SK-N-SH (cell line): Measurements from ENCODE around the gene PRDX5. TPM values are rescaled to one million over a fixed set of nuclear protein-coding genes. Genes with fewer than 3 reads are reported as not detected.

Experiments used
- CTCF ChIA-PET: fragments of 300-600, 350-600 bp; formaldehyde crosslinking; extraction: SDS; loops from one replicate; lab custom pipeline; 2021; lab: Yijun Ruan, JAX
- POLR2A ChIA-PET: fragments of 350-600 bp; sonication (Branson Sonifier 250); formaldehyde crosslinking; extraction: SDS; loops from one replicate; lab custom pipeline; 2020; ENCODE audit warnings: antibody characterized with exemption, inconsistent platforms; lab: Yijun Ruan, JAX
- DNase-seq: peaks from one replicate; pipeline ENCODE4 v3.0.0; 2012
- H2AFZ ChIP-seq: fragments of 200-600 bp; sonication (generic); 2 replicates; pipeline ENCODE4 v1.8.1; 2016; ENCODE audit warnings: antibody characterized with exemption, mild to moderate bottlenecking, low read depth
- H3F3A ChIP-seq: fragments of 200-600 bp; sonication (generic); replicated peaks from 2 replicates; pipeline ENCODE3; 2016; ENCODE audit warnings: antibody characterized with exemption, mild to moderate bottlenecking; ENCODE audit not compliant: insufficient read depth
- H3K27ac ChIP-seq, 2 experiments: fragments of 200-500 bp in 1 of 2; fragments of 200-600 bp in 1 of 2; sonication (Bioruptor generic) in 1 of 2; sonication (generic), shearing (Covaris generic) in 1 of 2; 2 replicates each; pipeline versions ENCODE4 v1.5.1 to v1.6.1; 2014 to 2016; ENCODE audit warnings: low read depth in 2 of 2, inconsistent platforms in 1 of 2, low read length in 1 of 2, mild to moderate bottlenecking in 1 of 2, mixed read lengths in 1 of 2
- H3K27me3 ChIP-seq: fragments of 200-600 bp; sonication (generic), shearing (Covaris generic); 2 replicates; pipeline ENCODE4 v1.6.1; 2016; ENCODE audit warnings: mixed run types; ENCODE audit not compliant: insufficient read depth
- H3K36me3 ChIP-seq, 2 experiments: fragments of 200-500 bp in 1 of 2; fragments of 200-600 bp in 1 of 2; sonication (Bioruptor generic) in 1 of 2; sonication (generic) in 1 of 2; replicated peaks in 1 of 2; 2 replicates each; pipeline versions ENCODE3 to v1.5.1; 2014 to 2016; ENCODE audit warnings: low read length in 1 of 2, mild to moderate bottlenecking in 1 of 2; ENCODE audit not compliant: insufficient read depth in 2 of 2, control insufficient read depth in 1 of 2
- H3K4me1 ChIP-seq, 2 experiments: fragments of 200-500 bp in 1 of 2; fragments of 200-600 bp in 1 of 2; sonication (Bioruptor generic) in 1 of 2; sonication (generic), shearing (Covaris generic) in 1 of 2; 2 replicates each; pipeline versions ENCODE4 v1.5.1 to v1.6.1; 2014 to 2016; ENCODE audit warnings: low read depth in 1 of 2, low read length in 1 of 2, mixed run types in 1 of 2; ENCODE audit not compliant: insufficient read depth in 2 of 2, control insufficient read depth in 1 of 2
- H3K4me2 ChIP-seq: fragments of 200-600 bp; sonication (generic), shearing (Covaris generic); 2 replicates; pipeline ENCODE4 v1.6.1; 2017; ENCODE audit warnings: mixed run types
- H3K4me3 ChIP-seq, 2 experiments: fragments of 200-500 bp in 1 of 2; fragments of 200-600 bp in 1 of 2; sonication (Bioruptor generic) in 1 of 2; sonication (generic), shearing (Covaris generic) in 1 of 2; 2 replicates each; pipeline versions ENCODE4 v1.5.1 to v1.8.1; 2014 to 2016; ENCODE audit warnings: low read depth in 2 of 2, inconsistent platforms in 1 of 2, low read length in 1 of 2, mild to moderate bottlenecking in 1 of 2, mixed read lengths in 1 of 2, moderate library complexity in 1 of 2
- H3K79me2 ChIP-seq: fragments of 200-600 bp; sonication (generic); 2 replicates; pipeline ENCODE4 v1.8.1; 2017; ENCODE audit warnings: mild to moderate bottlenecking; ENCODE audit not compliant: insufficient read depth
- H3K9ac ChIP-seq: fragments of 200-600 bp; sonication (generic); 2 replicates; pipeline ENCODE4 v1.6.1; 2017; ENCODE audit warnings: mixed run types
- H3K9me2 ChIP-seq: fragments of 200-600 bp; sonication (generic); 2 replicates; pipeline ENCODE4 v1.6.1; 2017; ENCODE audit warnings: mixed run types
- H3K9me3 ChIP-seq: fragments of 200-600 bp; sonication (generic); 2 replicates; pipeline ENCODE4 v1.6.1; 2017; ENCODE audit warnings: mixed run types, mild to moderate bottlenecking, moderate library complexity
- H4K20me1 ChIP-seq: fragments of 200-600 bp; sonication (generic); 2 replicates; pipeline ENCODE4 v1.6.1; 2017; ENCODE audit warnings: mild to moderate bottlenecking, mixed run types; ENCODE audit not compliant: insufficient read depth
- CTCF ChIP-seq: fragments of 200-600 bp; sonication (generic); IDR thresholded peaks from 2 replicates; pipeline ENCODE4 v1.6.1; 2017; ENCODE audit warnings: antibody characterized with exemption, mild to moderate bottlenecking, moderate library complexity
- EP300 ChIP-seq, 2 experiments: IDR thresholded peaks; 2 replicates each; pipeline versions ENCODE4 v1.4.0 to v1.6.1; 2012; ENCODE audit warnings: borderline replicate concordance in 1 of 2, low read depth in 1 of 2, low read length in 1 of 2
- EZH2phosphoT487 ChIP-seq: fragments of 200-600 bp; sonication (generic); IDR thresholded peaks from 2 replicates; pipeline ENCODE4 v1.6.1; 2017; ENCODE audit warnings: low read depth, mixed run types, mild to moderate bottlenecking, antibody characterized with exemption, moderate library complexity, borderline replicate concordance
- FOXJ3 ChIP-seq: sonication (generic); formaldehyde crosslinking; IDR thresholded peaks from 2 replicates; pipeline ENCODE4 v1.5.1; 2020; ENCODE audit warnings: mild to moderate bottlenecking, missing genetic modification reagents
- GABPA ChIP-seq: IDR thresholded peaks from 2 replicates; pipeline ENCODE4 v1.4.0; 2012; ENCODE audit warnings: low read depth, mild to moderate bottlenecking
- GATA2 ChIP-seq: sonication (generic); formaldehyde crosslinking; IDR thresholded peaks from 2 replicates; pipeline ENCODE4 v1.5.0; 2020; ENCODE audit warnings: mild to moderate bottlenecking, missing genetic modification reagents
- JUND ChIP-seq: IDR thresholded peaks from 2 replicates; pipeline ENCODE4 v1.4.0; 2012
- MEF2A ChIP-seq: IDR thresholded peaks from 2 replicates; pipeline ENCODE4 v1.4.0; 2012; ENCODE audit warnings: low read depth, borderline replicate concordance
- MXI1 ChIP-seq: IDR thresholded peaks from 2 replicates; pipeline ENCODE4 v1.6.1; 2012; ENCODE audit warnings: mild to moderate bottlenecking, low read depth, low read length, improper control_type of control experiment
- NRF1 ChIP-seq: IDR thresholded peaks from 2 replicates; pipeline ENCODE4 v1.6.1; 2012; ENCODE audit warnings: low read depth, mild to moderate bottlenecking, low read length
- POLR2AphosphoS5 ChIP-seq: IDR thresholded peaks from 2 replicates; pipeline ENCODE4 v1.6.1; 2012; ENCODE audit warnings: low read depth, low read length
- RAD21 ChIP-seq: IDR thresholded peaks from 2 replicates; pipeline ENCODE4 v1.6.1; 2012; ENCODE audit warnings: mild to moderate bottlenecking, low read length
- RCOR1 ChIP-seq: fragments of 150-350 bp; IDR thresholded peaks from 2 replicates; pipeline ENCODE4 v1.6.1; 2017; ENCODE audit warnings: antibody characterized with exemption, low read length
- SIN3A ChIP-seq: IDR thresholded peaks from 2 replicates; pipeline ENCODE4 v1.6.1; 2012; ENCODE audit warnings: low read depth, mild to moderate bottlenecking, low read length, moderate library complexity, borderline replicate concordance
- SMC3 ChIP-seq: IDR thresholded peaks from 2 replicates; pipeline ENCODE4 v1.6.1; 2012; ENCODE audit warnings: low read depth, low read length, improper control_type of control experiment
- TAF1 ChIP-seq: IDR thresholded peaks from 2 replicates; pipeline ENCODE4 v1.6.1; 2012; ENCODE audit warnings: low read depth, mild to moderate bottlenecking, low read length, moderate library complexity, borderline replicate concordance
- TCF12 ChIP-seq: IDR thresholded peaks from 2 replicates; pipeline ENCODE4 v1.4.0; 2012
- WGBS: methylation state at CpG from one replicate; pipeline ENCODE4 v1.1.6; 2017; ENCODE audit warnings: low lambda C conversion rate; 5-methylcytosine and 5-hydroxymethylcytosine counted together
- polyA plus RNA-seq, 3 experiments: library from polyadenylated mRNA; depleted of rRNA; stranded (reverse); fragments of >200 nt; gene quantifications; 2 replicates each; pipeline ENCODE4 v1.2.3, GENCODE V29; 2012
- TF ChIP-seq, protein P1 (sequence below): IDR thresholded peaks from 2 replicates; pipeline ENCODE4; 2012
- TF ChIP-seq, protein P2 (sequence below): IDR thresholded peaks from 2 replicates; pipeline ENCODE4 v1.4.0; 2012; ENCODE audit warnings: low read depth, borderline replicate concordance
- TF ChIP-seq, protein P3 (sequence below): fragments of 150-350 bp; IDR thresholded peaks from 2 replicates; pipeline ENCODE4 v1.6.1; 2016; ENCODE audit warnings: mild to moderate bottlenecking, low read depth, low read length

The PRDX5 gene
- polyA plus RNA-seq, 1 of the 3 experiments (the other 2 are of a cell fraction), result 1,000 TPM

DNA sequence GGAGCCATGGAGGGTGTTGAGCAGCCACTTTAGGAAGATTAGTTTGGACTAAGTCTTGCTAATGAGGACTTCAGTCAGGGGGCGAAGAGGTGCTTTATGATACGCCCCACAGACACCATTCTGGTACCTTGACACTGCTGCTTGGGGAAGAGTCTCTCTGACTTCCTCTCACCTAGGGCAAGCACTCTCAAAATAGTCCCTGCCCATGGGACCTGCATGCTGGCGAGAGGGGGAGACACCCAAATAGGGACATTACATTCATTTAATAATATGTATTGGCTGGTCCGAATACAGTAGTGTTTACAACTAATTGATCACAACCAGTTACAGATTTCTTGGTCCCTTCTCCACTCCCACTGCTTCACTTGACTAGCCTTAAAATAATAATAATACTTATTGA, 22.2 kb upstream of the PRDX5 start:
- H3K9me2 ChIP-seq, result no peaks in the 10 kb centered on the region
- no peaks in the 10 kb centered on the region for H3K79me2 ChIP-seq
- ChIA-PET POLR2A (interaction anchor here (0.7 kb wide), 1 partner anchor 18 kb away, joined by 3 read pairs; no protein-coding TSS in a partner anchor), CTCF (interaction anchor here (1.6 to 1.9 kb wide), 2 partner anchors 8 to 24 kb away, joined by 8 to 12 read pairs; no protein-coding TSS in a partner anchor)
- H2AFZ ChIP-seq, result no peak overlapping the region
- no peak for DNase-seq
- no peak overlapping the region for H3K4me2 ChIP-seq
- H3K4me3 ChIP-seq, result no peak overlapping the region
- H3K27me3 ChIP-seq, result peaks cover 18% of the 10 kb centered on the region
- H3K4me1 ChIP-seq, result peaks cover 0 to 9% of the 10 kb centered on the region in 2 experiments; a peak in 1 of 4 replicates
- no peaks in the 10 kb centered on the region for H4K20me1 ChIP-seq
- no peak overlapping the region for H3K9ac ChIP-seq
- H3K9me3 ChIP-seq, result no peaks in the 10 kb centered on the region
- H3K36me3 ChIP-seq, result no peaks in the 10 kb centered on the region
- whole genome bisulfite sequencing, result 88% methylated on average over 3 of the region's 4 CpGs
- TF ChIP-seq EZH2phosphoT487 (no peak), JUND (no peak), MEF2A (no peak), EP300 (IDR thresholded peaks at IDR 0.05; ENCODE audit: borderline replicate concordance in 1 of 2, low read depth in 1 of 2, low read length in 1 of 2) (no peak), NRF1 (no peak), MXI1 (no peak), GABPA (no peak), RCOR1 (no peak), FOXJ3 (CRISPR knock-in tag) (no peak), TAF1 (no peak), SMC3 (no peak), POLR2AphosphoS5 (no peak), TCF12 (no peak), RAD21 (no peak), GATA2 (CRISPR knock-in tag) (no peak), SIN3A (no peak), CTCF (no peak)
- TF ChIP-seq, protein P1, sequence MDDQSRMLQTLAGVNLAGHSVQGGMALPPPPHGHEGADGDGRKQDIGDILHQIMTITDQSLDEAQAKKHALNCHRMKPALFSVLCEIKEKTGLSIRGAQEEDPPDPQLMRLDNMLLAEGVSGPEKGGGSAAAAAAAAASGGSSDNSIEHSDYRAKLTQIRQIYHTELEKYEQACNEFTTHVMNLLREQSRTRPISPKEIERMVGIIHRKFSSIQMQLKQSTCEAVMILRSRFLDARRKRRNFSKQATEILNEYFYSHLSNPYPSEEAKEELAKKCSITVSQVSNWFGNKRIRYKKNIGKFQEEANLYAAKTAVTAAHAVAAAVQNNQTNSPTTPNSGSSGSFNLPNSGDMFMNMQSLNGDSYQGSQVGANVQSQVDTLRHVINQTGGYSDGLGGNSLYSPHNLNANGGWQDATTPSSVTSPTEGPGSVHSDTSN, result no peak
- TF ChIP-seq, protein P2, sequence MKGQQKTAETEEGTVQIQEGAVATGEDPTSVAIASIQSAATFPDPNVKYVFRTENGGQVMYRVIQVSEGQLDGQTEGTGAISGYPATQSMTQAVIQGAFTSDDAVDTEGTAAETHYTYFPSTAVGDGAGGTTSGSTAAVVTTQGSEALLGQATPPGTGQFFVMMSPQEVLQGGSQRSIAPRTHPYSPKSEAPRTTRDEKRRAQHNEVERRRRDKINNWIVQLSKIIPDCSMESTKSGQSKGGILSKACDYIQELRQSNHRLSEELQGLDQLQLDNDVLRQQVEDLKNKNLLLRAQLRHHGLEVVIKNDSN, result no peak
- TF ChIP-seq, protein P3, sequence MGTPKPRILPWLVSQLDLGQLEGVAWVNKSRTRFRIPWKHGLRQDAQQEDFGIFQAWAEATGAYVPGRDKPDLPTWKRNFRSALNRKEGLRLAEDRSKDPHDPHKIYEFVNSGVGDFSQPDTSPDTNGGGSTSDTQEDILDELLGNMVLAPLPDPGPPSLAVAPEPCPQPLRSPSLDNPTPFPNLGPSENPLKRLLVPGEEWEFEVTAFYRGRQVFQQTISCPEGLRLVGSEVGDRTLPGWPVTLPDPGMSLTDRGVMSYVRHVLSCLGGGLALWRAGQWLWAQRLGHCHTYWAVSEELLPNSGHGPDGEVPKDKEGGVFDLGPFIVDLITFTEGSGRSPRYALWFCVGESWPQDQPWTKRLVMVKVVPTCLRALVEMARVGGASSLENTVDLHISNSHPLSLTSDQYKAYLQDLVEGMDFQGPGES, result no peak
- H3F3A ChIP-seq, result peaks cover under 1% of the 10 kb centered on the region
- H3K27ac ChIP-seq, result no peak overlapping the region
